ENCODE measurements around the gene CA5A.

DNA sequence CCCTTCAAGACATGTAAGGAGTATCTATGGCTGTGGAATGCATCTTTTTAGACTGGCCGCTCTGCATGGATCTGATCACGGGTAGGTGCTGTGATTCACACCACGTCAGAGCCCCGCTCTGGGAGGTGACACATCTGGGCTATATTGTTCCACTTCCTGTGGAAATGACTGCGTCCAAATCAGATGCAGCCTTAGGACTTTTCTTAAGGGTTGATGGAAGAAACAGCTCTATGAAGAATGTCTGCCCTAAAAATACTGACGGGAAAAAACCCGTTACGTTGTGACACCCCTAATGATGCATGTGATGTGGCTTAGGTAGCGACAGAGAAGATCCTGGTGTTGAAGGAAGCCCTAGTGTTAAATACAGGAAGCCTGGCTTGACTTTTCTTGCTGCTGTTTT is 27.1 kb upstream of the CA5A start:
- TF ChIP-seq, protein P1, sequence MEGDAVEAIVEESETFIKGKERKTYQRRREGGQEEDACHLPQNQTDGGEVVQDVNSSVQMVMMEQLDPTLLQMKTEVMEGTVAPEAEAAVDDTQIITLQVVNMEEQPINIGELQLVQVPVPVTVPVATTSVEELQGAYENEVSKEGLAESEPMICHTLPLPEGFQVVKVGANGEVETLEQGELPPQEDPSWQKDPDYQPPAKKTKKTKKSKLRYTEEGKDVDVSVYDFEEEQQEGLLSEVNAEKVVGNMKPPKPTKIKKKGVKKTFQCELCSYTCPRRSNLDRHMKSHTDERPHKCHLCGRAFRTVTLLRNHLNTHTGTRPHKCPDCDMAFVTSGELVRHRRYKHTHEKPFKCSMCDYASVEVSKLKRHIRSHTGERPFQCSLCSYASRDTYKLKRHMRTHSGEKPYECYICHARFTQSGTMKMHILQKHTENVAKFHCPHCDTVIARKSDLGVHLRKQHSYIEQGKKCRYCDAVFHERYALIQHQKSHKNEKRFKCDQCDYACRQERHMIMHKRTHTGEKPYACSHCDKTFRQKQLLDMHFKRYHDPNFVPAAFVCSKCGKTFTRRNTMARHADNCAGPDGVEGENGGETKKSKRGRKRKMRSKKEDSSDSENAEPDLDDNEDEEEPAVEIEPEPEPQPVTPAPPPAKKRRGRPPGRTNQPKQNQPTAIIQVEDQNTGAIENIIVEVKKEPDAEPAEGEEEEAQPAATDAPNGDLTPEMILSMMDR (IDR thresholded peaks at IDR 0.05), result no peak
- TF ChIP-seq POLR2A (IDR thresholded peaks at IDR 0.05), result no peak
- TF ChIP-seq EP300 (IDR thresholded peaks at IDR 0.05), result no peak

Measured in suprapubic skin (tissue), 3 donors.